ENCODE measurements around the gene C22orf31. TPM values are rescaled to one million over a fixed set of nuclear protein-coding genes. Genes with fewer than 3 reads are reported as not detected.
"Not testable (repeated sequence)": the region's sequence is repeated elsewhere in the genome, so short reads cannot be mapped to it uniquely, and the experiment has no call there.

Gene C22orf31
- total RNA-seq (2014; rRNA removed; shearing (Covaris generic)) = not detected in 2 replicates

DNA sequence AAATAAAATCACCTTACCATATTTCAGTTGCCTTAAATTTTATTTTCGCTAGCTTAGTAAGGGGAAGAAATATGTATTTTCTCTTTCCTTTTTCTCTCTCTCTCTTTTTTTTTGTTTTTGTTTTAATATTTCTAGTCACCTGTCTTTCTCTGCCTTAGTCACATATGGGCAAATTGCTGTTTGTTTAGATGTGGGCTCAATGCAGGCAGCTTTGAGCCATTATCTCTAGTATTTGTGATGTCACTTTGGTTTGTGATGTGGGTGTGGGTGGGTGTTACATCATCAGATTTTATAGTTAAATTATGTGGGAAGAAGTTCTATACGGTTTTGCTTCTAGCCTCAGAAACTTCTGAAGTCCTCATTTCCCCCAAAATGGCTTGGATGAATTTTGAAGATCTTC lies at the start of gene C22orf31:
Gene C22orf31, minus strand, starts transcription at position 59 of the 400 bp plus-strand sequence. Its CDS starts 39 bp downstream, at position 20.
- no peak for DNase-seq (ENCODE audit: low read depth)

DNA sequence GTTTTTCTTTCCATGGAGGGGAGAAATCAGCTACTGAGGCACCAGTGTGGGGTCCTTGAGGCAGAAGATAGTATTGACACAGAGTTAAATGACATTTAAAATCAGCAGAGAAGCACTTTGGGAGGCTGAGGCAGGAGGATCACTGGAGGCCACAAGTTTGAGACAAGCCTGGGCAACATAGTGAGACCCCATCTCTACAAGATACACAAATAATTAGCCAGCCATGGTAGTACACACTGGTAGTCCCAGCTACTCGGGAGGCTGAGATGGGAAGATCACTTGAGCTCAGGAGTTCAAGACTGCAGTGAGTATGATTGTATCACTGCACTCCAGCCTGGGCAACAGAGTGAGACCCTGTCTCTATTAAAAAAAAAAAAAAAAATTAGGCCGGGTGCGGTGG lies 49.3 kb upstream of the C22orf31 start:
- DNase-seq (ENCODE audit: low read depth) = no peak

DNA sequence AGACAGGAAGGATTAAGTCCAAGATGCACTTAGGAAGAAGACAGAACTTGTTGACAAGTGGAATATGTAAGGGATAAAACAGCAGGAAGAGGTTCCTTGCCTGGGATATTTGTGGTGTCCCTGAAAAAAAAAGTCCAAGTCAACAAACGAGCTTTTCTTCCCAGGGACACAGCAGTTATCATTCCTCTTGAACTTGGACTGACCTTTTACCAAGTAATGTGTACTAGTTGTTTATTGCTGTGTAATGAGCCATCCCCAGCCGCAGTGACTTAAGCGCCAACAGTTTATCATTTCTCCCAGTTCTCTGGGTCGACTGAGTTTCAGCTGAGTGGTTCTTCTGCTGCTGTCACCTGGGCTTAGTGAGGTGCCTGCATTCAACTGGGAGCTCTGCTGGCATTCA lies 48.2 kb upstream of the C22orf31 start:
- DNase-seq (ENCODE audit: low read depth) = peak; percentile 79

DNA sequence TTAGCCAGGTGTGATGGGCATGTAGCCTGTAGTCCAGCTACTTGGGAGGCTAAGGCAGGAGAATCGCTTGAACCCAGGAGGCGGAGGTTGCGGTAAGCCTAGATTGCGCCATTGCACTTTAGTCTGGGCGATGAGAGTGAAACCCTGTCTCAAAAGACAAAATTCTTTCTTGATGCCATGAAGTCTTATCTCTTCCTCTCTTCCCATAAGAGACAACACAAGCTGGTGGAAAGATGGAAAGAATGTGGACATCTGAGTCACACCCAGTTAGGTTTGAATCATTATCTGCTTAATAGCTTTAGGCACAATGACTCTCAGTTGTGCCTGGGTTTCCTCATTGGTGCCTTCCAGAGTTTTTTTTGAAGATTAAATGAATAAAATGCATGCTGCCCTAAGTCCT lies 46.5 kb upstream of the C22orf31 start:
- DNase-seq (ENCODE audit: low read depth) = peak; percentile 93

DNA sequence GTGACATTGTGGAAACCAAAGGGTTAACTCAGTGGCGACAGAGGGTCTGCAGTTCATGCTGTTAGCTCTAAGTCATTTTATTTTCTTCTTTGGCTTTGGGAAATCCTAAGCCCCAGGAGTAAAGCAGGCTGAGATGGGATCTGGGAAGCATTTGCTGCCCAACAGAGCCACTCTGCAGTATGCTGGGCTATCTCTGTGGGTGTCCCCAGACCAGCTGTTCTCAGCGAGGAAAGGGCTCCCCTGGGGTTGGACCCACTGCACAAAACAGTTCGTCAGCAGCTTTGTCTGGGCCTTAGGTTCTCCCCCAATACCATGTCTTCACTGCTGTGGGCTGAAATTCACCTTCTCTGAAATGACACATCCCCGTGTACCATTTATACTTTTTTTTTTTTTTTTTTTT lies 45.2 kb upstream of the C22orf31 start:
- DNase-seq (ENCODE audit: low read depth) = no peak

DNA sequence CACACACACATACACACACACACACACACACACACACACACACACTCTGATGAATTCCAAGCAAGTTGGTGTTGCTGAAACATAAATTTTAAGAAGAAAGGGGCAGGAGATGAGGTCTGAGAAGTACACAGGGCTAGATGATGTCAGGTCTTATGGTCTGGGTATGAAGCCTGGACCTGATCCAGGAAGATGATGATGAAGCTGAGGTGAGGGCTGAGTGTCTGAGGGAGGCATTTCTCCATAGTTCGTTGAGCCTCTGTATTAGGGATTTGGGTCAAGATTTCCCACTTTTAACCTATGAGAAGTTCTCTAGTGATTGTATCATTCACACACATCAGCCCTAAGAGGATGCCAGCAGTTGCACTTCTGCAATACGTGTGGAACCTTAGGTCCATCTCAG lies 43.8 kb upstream of the C22orf31 start:
- no peak for DNase-seq (ENCODE audit: low read depth)

DNA sequence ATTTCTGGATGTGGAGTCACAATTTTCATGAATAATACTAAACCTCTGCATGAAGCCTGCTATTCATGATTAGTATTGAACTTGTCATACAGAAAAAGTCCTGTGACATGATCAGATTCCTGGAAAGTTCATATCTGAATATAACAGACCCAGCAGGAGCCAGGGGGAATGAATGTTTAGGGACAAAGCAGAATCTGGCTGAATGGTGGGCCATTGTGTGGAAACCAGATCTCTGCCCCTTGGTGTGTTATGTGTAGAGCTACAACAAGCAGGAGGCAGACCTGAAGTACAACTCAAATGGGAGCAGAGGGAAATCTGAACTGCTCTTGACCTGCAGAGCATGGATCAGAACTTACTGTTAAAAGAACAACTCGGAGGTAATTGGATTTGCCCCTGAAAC lies 41.5 kb upstream of the C22orf31 start:
- no peak for DNase-seq (ENCODE audit: low read depth)

DNA sequence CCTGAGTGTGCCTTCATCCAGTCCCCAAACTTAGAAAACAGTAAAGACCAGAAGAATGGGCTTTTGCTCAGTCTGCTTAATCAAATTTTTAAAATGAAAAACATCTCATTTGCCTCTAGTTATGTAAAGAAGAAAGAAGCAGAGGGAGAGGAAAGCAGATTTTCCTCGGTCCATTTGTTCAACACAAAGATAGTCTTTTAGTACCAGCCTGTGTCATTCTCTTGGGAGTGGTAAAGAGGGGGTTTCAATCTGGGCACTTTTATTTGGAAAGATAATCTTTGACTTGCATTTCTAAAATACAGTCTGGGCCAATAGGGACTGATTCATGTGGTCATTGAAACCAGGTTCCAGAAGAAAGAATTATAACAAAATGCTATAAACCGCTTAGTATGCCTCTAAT lies 40.7 kb upstream of the C22orf31 start:
- no peak for DNase-seq (ENCODE audit: low read depth)

DNA sequence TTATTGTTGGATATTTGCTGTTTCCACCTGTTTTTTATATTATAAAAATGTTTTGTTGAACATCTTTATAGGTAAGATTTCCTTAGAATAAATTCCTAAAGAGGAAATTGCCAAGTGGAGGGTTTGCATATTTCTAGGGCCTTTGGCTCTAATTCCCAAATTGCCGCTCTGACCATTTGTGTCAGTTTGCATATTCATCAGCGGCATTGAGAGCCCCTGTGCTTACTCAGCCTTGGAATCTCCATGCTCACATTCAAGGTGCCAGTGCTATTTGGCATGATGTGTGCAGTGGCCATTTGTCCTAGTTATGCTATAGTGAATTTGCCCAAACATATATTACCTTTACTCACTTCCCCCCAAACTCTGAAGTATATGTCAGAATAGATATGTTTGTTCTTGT lies 36.7 kb upstream of the C22orf31 start:
- no peak for DNase-seq (ENCODE audit: low read depth)

DNA sequence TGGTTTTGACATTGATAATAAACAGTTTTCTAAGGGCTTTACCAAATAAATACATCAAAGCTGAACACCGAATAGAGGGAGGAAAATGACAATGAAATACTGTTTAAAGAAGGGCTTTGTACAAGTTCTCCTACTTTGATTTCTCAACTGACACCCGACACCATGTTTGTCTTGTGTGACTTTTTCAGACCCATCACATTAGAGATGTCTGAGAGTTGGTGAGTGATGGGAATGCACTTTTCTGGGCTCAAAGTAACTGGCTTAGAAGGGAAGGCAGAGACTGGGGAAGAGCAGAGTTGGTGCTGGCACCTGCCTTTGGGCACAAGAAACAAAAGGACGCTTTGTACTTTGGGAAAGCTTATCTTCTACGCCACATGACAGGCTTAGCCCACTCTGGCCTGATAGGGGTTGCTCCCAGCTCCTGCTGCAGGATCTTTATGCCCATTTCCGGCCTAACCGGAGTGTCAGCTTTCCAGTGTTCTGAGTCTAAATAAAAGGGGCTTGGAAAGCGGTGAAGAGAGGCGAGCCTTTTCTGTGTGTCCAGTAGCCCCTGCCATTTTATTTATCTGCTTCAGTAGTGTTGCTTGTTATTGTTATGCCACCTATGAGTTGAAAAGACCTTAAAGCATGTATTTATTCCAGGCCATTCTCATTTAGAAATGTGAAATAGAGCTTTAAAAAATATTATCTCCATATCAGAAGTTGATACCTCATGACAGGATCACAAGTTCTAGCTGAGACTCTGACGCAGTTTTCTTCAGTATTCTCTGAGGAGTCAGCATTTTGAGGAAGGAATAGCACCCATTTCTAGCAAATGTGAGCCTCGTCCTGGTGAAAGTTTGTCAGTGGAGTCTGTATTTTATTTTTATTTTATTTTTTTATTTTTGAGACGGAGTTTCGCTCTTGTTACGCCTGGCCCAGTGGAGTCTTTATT lies 35.4 kb upstream of the C22orf31 start:
- no peak for DNase-seq (ENCODE audit: low read depth)

DNA sequence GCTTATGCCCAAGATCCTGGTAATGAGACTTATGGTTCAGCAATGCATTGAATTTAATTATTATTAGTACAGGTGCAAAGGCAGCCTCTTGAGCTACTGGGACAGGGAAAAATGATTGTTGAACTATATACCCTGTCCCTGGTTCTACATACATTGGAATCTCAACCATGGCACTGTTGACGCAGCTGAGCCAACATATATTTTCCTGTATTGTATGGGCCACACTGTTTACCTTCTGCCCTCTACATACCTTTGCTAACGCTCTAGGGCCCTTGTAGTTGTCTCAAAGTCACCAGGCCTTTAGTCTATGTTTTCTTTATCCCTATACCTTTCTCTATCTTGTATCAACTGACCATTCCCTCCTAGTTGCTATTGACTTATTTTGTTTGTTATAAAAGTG lies 33.8 kb upstream of the C22orf31 start:
- DNase-seq (ENCODE audit: low read depth) = no peak

DNA sequence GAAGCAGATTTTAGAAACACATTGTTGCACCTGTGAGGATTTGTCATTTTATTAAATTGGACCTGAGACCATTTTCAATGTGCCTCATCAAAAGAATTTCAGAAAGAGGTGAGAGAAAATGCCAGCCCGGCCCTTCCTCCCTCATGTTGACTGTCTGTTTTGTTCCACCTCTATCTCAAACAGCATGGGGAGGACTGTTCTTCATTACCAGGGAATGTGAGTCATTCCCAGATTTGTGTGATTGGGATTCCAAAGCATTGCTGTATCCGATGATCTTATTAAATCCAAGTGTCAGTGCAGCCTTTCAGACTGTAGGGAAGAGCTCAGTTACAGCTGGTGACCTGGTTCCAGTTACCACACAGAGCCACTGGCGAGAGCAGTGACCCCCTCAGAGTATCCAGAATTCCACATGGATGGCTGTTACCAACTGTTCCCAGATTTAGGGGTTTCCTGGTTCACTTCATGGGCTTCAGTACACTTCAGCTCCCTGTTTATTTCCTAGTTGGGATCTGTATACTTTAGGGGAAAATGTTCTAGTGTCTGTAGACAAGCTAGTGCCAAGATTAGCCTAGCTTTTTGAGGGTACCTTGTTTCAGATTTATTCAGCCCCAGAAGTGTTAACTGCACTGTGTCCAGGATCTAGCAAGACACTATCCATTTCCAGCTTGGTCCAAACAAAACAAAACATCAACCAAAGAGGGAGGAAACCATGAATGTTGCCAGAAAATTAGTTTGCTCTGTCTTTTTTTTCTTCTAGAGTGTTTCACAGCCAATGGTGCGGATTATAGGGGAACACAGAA lies 32.1 kb upstream of the C22orf31 start:
- DNase-seq (ENCODE audit: low read depth) = peak; percentile 89

DNA sequence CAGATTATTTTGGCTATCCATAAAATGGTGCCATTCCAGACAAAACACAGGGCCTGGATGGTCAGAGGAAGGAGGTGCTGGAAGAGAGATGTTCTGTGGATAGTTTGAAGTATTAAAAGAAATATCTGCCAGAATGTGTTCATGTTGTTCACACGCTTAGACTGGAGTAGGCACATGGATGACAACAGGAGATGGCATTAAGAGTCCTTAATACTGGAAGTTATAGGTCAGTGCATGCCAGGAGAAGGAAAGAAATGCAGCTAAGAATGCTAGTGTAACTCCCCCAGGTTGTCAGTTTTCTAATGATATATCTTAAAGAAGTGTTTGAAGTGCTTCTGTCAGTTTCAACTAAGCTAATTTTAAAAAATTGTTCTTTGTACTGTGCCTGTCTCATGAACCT lies 31.4 kb upstream of the C22orf31 start:
- no peak for DNase-seq (ENCODE audit: low read depth)

DNA sequence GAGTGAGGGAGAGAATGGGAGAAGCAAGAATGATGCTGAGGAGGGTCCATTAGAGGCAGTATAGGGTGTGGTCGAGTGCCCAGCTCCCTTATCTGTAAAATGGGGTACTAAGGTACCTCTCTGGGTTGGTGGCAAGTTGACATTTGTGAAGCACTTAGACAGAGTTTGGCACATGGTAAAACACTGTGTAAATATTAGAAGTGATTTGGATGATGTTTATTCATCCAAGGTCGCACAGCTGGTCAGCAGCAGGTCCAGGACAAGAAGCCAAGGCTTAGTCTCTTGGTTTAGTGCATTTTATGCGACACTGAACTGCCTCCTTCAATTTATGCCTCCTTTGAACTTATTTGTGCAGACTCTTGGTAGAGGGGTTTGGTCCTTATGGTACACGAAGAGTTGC lies 30.6 kb upstream of the C22orf31 start:
- no peak for DNase-seq (ENCODE audit: low read depth)

DNA sequence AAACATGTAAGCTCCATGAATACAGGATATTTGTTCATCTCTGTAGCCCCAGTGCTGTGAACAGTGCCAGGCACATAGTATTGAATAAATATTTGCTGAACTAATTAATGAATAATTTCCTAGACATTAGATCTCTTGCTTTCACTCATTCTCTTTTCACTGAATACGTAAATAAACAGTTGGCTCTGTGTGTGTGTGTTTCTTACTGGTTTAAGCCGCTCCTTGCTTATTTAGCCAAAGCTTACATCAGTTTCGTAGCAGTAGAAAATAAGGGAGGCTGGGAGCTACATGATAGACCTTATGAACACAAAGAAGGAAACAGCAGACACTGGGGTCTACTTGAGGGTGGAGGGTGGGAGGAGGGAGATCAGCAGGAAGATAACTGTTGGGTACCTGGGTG lies 28.4 kb upstream of the C22orf31 start:
- DNase-seq (ENCODE audit: low read depth) = no peak

DNA sequence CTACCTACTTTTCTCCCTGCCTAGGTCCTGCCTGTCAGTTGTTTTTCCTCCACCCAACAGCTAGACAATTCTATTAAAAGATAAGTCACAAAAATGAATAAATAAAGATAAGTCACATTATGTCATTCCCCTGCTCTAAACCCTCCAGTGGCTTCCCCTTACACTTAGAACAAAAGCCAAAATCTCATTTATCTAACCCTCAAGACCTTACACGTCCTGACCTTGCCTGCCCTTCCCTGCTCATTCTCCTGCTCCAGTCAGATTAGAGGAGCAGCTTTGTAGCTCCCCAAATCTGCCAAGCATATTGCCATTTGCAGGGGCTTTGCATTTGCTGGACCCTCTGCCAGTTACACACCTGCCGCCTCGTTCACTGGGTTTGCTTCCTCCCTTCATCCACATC lies 27.9 kb upstream of the C22orf31 start:
- DNase-seq (ENCODE audit: low read depth) = no peak

DNA sequence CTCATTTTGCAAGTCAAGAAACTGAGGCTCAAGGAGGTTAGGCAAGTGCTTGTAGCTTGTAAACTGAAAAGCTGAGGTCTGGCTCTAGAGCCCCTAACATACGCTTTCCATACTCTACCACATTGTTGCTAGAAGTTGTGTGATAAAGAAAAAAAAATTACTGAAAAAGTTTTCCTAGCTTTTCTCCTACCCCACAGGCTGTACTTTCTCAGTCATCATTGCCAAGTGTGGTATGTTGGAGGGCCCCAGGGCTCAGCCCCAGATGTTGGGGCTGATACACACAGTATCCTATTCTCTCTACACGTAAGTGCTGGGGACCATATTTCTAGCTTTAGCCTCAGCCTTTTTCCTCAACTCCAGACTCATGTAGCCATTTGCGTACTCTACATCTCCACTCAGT lies 27.2 kb upstream of the C22orf31 start:
- DNase-seq (ENCODE audit: low read depth) = no peak

DNA sequence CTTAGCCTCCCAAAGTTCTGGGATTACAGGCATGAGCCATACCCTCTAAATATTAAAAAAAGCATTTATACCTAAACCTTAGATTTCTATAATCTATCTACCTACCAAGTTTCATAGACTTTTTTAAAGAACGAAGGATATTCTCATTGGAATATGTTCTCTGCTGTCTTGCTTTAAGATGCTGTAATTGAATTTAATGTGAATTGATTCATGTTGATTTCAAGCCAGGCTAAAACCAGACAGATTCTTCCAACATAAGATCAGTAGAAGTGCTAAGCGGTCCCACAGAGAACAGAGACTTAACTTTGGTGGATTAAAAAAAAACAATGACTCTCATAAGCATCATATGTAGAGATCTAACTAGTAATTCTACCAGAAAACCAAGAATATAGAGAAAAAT lies 25.4 kb upstream of the C22orf31 start:
- DNase-seq (ENCODE audit: low read depth) = no peak

DNA sequence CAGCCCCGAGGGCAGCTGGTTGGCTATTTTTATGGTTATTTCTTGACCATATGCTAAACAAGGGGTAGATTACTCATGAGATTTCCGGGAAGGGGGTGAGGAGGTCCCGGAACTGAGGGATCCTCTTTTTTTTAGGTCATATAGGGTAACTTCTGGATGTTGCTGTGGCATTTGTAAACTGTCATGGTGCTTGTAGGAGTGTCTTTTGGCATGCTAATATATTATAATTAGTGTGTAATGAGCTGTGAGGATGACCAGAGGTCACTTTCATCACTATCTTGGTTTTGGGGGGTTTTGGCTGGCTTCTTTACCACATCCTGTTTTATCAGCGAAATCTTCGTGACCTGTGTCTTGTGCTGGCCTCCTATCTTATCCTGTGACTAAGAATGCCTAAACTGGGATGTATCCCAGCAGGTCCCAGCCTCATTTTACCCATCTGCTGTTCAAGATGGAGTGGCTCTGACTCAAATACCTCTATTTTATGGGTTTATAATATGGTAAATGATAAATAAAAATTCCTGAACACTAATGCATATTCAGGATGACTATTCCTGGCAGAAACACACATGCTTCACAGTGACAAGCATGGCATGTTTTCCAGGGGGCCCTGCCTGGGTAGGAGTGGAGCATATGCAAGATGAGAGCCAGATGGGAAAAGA lies 22.4 kb upstream of the C22orf31 start:
- DNase-seq (ENCODE audit: low read depth) = peak; percentile 90

DNA sequence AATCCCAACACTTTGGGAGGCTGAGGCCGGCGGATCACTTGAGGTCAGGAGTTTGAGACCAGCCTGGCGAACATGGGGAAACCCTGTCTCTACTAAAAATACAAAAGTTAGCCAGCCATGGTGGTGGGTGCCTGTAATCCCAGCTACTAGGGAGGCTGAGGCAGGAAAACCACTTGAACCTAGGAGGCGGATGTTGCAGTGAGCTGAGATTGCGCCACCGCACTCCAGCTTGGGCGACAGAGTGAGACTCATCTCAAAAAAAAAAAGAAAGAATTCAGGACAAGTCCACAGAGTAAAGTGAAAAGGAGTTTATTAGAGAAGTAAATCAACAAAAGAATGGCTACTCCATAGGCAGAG lies 21.9 kb upstream of the C22orf31 start:
- not testable (repeated sequence) for DNase-seq (ENCODE audit: low read depth)

DNA sequence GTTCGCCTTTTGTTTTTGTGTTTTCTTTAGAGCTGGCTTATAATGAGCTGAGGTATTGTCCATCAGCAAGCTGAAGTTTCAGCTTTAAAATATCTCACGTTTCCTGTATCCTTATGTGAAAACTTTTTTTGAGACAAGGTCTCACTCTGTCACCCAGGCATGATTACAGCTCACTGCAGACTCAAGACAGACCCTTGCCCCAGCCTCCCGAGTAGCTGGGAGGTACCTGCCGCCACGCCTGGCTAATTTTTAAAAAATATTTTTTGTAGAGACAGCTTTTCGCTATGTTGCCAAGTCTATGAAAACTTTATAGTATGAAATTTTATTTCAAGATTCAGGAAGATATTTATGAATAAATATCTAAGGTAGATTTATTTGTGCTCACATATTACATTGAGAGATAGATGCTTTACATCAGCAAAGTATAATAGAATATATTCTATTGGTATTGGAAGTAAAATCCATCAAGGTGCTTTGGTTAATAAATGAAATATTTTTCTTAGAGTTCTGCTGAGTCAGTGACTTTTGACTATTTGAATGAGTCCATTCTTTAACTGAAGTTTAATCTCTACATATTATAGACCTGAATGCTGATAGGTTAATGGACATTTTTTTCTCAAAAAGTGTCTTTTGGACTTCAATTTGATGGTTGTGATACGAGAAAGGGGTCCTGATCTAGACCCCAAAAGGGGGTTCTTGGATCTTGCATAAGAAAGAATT lies 21.4 kb upstream of the C22orf31 start:
- DNase-seq (ENCODE audit: low read depth) = no peak

Measured in RPMI7951 (cell line).